Smooth muscle cell (in vitro differentiated cells): Measurements from ENCODE around the gene KIRREL3. TPM values are rescaled to one million over a fixed set of nuclear protein-coding genes. Genes with fewer than 3 reads are reported as not detected.

Source experiments
- DNase-seq: peaks from one replicate; lab custom pipeline; 2025; ENCODE audit not compliant: unreplicated experiment; lab: John Stamatoyannopoulos, UW
- H2AFZ ChIP-seq: fragments of 200-600 bp; sonication (generic); 2 replicates; pipeline ENCODE4 v1.6.0; 2016; ENCODE audit warnings: antibody characterized with exemption, low read depth, mild to moderate bottlenecking
- H3F3A ChIP-seq: fragments of 200-600 bp; sonication (generic); 2 replicates; pipeline ENCODE4 v1.6.0; 2017; ENCODE audit warnings: antibody characterized with exemption, low read depth
- H3K27ac ChIP-seq: fragments of 200-600 bp; sonication (generic); 2 replicates; pipeline ENCODE4 v1.5.1; 2016; ENCODE audit warnings: low read depth, mild to moderate bottlenecking
- H3K27me3 ChIP-seq: fragments of 200-600 bp; sonication (generic); 2 replicates; pipeline ENCODE4 v1.6.1; 2016; ENCODE audit warnings: low read depth, mild to moderate bottlenecking
- H3K36me3 ChIP-seq: fragments of 200-600 bp; sonication (generic); 2 replicates; pipeline ENCODE4 v1.5.1; 2016; ENCODE audit warnings: low read depth
- H3K4me1 ChIP-seq: fragments of 200-600 bp; sonication (generic); 2 replicates; pipeline ENCODE4 v1.5.1; 2016; ENCODE audit warnings: low read depth
- H3K4me2 ChIP-seq: fragments of 200-600 bp; sonication (generic); 2 replicates; pipeline ENCODE4 v1.6.0; 2016; ENCODE audit warnings: mild to moderate bottlenecking
- H3K4me3 ChIP-seq: fragments of 200-600 bp; sonication (generic); 2 replicates; pipeline ENCODE4 v1.5.1; 2016; ENCODE audit warnings: mild to moderate bottlenecking
- H3K79me2 ChIP-seq: fragments of 200-600 bp; sonication (generic); 2 replicates; pipeline ENCODE4 v1.6.0; 2016; ENCODE audit warnings: low read depth, mild to moderate bottlenecking
- H3K9ac ChIP-seq: fragments of 200-600 bp; sonication (generic); 2 replicates; pipeline ENCODE4 v1.6.0; 2016; ENCODE audit warnings: low read depth
- H3K9me3 ChIP-seq: fragments of 200-600 bp; sonication (generic); replicated peaks from 2 replicates; pipeline ENCODE4 v1.5.1; 2016; ENCODE audit warnings: low read depth
- H4K20me1 ChIP-seq: fragments of 200-600 bp; sonication (generic); 2 replicates; pipeline ENCODE4 v1.6.0; 2016; ENCODE audit warnings: low read depth
- CTCF ChIP-seq: fragments of 200-600 bp; sonication (generic); IDR thresholded peaks from 2 replicates; pipeline ENCODE4 v1.5.1; 2017; ENCODE audit warnings: borderline replicate concordance, mild to moderate bottlenecking, antibody characterized with exemption; ENCODE audit not compliant: insufficient read depth, poor library complexity, severe bottlenecking
- WGBS: methylation state at CpG from one replicate; pipeline ENCODE4 v1.1.7; 2016; ENCODE audit warnings: low lambda C conversion rate; 5-methylcytosine and 5-hydroxymethylcytosine counted together
- polyA plus RNA-seq: library from polyadenylated mRNA; unstranded; fragments of >200 nt; fragmentation: Nextera tagmentation; extraction: Ambion mirVana; gene quantifications from 2 replicates; pipeline ENCODE4 v1.2.1, GENCODE V29; 2016
- total RNA-seq: library from RNA; depleted of rRNA; stranded (reverse); fragments of >200 nt; gene quantifications from 2 replicates; pipeline ENCODE4 v1.2.3, GENCODE V29; 2014

KIRREL3 gene
- total and polyA plus RNA-seq, 2 experiments from 2014 or later, result 1.2 TPM; not detected in 1

DNA sequence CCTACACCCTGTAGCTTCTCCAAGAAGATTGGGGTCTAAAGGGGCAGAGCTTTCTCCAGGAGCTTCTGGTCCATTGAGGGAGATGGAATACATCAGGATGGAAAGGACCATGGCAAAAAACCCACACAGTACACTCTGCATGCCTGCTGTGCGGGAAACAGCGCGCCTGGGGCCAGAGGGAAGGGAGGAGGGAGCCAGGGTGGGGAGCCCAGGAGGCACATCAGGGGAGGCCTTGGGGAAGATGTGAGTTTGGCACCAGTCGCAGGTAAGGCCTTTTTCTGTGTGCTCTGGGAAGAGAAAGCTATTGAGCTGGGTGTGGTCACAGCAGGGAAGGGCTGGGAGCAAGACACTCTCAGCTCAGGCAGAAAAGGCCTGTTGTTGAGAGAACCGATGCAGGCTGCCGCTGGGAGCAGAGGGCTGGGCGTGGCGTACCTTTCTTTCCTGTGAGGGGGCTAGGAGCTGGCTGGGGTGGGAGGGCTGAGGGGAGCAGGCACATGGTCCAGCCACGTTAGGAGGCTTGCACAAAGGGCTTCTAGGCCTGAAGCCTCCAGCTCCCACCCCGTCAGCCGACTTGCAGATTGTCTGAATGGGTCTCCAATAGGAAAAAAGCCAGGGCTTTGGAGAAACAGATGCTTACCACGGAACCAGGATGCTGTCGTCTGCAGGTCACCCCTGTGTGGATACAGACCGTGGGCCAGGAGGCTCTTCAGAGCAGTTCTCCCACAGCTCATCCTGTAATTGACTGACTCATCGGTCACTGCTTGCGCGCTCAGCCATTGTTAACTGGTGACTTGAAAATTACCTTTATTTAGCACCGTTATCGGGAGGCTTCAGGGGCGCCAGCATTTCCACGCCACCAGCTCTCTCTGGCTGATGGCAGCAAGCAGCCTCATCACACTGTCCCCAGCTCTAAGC is 407.8 kb downstream of the KIRREL3 start:
- no peaks in the 10 kb centered on the region for H3K36me3 ChIP-seq
- H4K20me1 ChIP-seq, result no peaks in the 10 kb centered on the region
- no peak overlapping the region for H3K9ac ChIP-seq
- no peak for DNase-seq
- H3K9me3 ChIP-seq, result no peaks in the 10 kb centered on the region
- H3F3A ChIP-seq, result no peaks in the 10 kb centered on the region
- no peaks in the 10 kb centered on the region for H3K27me3 ChIP-seq
- no peak overlapping the region for H3K27ac ChIP-seq
- H3K4me3 ChIP-seq, result no peak overlapping the region
- H3K4me2 ChIP-seq, result no peak overlapping the region
- 68% methylated on average over 21 of the region's 21 CpGs for WGBS
- H3K79me2 ChIP-seq, result no peaks in the 10 kb centered on the region
- H2AFZ ChIP-seq, result no peak overlapping the region
- no peak for TF ChIP-seq CTCF
- no peaks in the 10 kb centered on the region for H3K4me1 ChIP-seq

DNA sequence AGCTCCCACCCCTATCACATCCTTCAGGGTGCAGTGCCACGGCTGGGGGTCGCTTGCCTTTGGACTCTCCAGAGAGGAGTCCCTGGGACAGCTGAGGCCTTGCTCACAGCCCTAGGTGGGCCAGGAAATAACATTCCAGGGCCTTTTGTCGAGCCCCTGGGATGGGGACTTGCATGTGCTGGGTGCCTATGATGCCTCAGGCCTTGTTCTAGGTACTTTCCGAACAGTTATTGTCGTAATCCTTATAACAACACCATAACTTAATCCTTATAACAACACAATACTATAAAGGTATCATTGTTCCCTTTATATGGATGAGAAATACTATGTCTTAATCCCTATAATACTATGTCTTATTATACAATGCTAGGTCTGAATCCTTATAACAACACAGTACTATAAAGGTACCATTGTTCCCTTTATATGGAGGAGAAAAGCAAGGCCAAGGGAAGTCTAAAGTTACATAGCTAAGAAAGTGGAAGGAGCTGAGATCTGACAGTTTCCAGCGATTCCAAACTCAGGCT is 408.5 kb downstream of the KIRREL3 start:
- Histone ChIP-seq H3K36me3 (no peaks in the 10 kb centered on the region), H3K4me2 (no peak overlapping the region), H3K9ac (no peak overlapping the region), H3F3A (no peaks in the 10 kb centered on the region), H3K27ac (no peak overlapping the region), H4K20me1 (no peaks in the 10 kb centered on the region), H3K4me3 (no peak overlapping the region), H3K4me1 (no peaks in the 10 kb centered on the region), H3K79me2 (no peaks in the 10 kb centered on the region), H3K9me3 (no peaks in the 10 kb centered on the region), H3K27me3 (no peaks in the 10 kb centered on the region), H2AFZ (no peak overlapping the region)
- TF ChIP-seq CTCF, result no peak
- no peak for DNase-seq
- WGBS, result 87% methylated on average over 6 of the region's 6 CpGs

DNA sequence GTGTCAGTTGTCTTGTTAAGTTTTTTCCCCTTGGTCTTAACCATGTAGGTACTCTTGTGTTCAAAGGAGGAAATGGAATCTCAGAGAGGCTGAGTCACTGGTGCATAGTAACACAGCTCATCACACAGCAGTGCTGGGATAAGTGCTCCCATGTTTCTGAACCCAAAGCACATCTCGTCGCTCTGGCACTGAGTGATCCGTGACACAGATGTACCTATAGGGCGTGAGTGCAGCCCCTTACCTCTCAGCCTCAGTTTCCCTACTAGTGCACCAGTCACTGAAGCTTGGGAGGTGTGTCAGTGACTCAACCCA is 411.1 kb downstream of the KIRREL3 start:
- Histone ChIP-seq H3K4me1 (peaks cover 13% of the 10 kb centered on the region), H4K20me1 (no peaks in the 10 kb centered on the region), H3K4me3 (no peak overlapping the region), H3K27me3 (no peaks in the 10 kb centered on the region), H3K36me3 (no peaks in the 10 kb centered on the region), H3K9ac (no peak overlapping the region), H3K9me3 (no peaks in the 10 kb centered on the region), H3F3A (no peaks in the 10 kb centered on the region), H3K27ac (no peak overlapping the region), H3K4me2 (no peak overlapping the region), H3K79me2 (no peaks in the 10 kb centered on the region), H2AFZ (no peak overlapping the region)
- WGBS, result 86% methylated on average over 4 of the region's 4 CpGs
- no peak for TF ChIP-seq CTCF
- DNase-seq, result no peak
